ENCODE data around the gene TIMM8A. TPM values are rescaled to one million over a fixed set of nuclear protein-coding genes. Genes with fewer than 3 reads are reported as not detected.

The TIMM8A gene
- total RNA-seq, 4 donors from 2014 or later, result 6.9 to 8.9 (median 8.6) TPM

DNA sequence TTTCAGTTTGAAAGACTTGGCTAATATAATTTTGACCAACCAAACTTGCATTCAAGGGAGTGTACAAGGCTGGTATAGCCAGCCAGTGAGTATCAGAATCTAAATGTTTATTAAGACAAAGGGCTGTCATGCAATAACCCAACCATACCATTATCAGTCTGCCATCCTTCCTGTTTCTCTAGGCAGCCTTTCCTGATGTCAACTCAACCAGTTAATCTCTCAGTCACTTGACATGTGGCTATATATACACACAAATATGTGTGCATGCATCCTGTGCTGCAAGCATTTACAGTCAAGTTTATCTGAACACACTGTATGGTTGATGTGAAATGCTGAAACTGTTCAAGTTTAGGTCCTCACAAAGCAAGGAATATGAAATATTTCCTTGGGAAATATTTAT is 20.3 kb upstream of the TIMM8A start:
- intact Hi-C loops (cut with DNase I; ENCODE audit: low total_unique reads), result no loop called here
- TF ChIP-seq, protein P1, sequence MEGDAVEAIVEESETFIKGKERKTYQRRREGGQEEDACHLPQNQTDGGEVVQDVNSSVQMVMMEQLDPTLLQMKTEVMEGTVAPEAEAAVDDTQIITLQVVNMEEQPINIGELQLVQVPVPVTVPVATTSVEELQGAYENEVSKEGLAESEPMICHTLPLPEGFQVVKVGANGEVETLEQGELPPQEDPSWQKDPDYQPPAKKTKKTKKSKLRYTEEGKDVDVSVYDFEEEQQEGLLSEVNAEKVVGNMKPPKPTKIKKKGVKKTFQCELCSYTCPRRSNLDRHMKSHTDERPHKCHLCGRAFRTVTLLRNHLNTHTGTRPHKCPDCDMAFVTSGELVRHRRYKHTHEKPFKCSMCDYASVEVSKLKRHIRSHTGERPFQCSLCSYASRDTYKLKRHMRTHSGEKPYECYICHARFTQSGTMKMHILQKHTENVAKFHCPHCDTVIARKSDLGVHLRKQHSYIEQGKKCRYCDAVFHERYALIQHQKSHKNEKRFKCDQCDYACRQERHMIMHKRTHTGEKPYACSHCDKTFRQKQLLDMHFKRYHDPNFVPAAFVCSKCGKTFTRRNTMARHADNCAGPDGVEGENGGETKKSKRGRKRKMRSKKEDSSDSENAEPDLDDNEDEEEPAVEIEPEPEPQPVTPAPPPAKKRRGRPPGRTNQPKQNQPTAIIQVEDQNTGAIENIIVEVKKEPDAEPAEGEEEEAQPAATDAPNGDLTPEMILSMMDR (IDR thresholded peaks at IDR 0.05), result no peak
- TF ChIP-seq POLR2A (IDR thresholded peaks at IDR 0.05), result no peak

DNA sequence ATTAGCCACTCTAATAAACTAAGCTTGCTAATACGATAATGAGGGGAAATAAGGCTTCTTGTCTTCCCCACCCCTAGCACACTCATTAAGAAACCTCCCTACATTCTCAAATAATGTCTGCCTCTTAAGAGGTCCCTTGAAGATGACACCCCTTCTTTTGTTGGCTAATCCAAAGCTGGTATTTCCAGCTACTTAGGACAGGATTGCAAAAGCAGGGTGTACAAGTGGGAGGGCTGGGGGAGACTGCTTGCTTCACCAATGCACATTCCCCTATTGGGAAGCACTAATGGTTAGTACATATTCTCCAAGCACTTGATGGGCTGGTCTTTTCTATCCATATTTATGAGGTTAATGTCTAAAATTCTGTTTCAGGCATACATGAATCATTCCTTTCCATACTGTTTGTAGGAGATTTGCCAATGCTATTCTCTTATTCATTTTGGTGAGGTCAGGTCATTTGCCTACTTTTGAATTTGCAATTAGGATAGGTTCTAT is 16.8 kb upstream of the TIMM8A start:
- WGBS, 2 donors, result 50 to 74% methylated on average over 1 of the region's 1 CpG
- no peak overlapping the region for H3K4me3 ChIP-seq (ENCODE audit: low read depth, poor library complexity, severe bottlenecking)
- no peak for DNase-seq (ENCODE audit: low spot score in 2 of 2)
- no peak for TF ChIP-seq POLR2A (IDR thresholded peaks at IDR 0.05)
- TF ChIP-seq, protein P1 (IDR thresholded peaks at IDR 0.05), result no peak
- intact Hi-C loops (cut with DNase I; ENCODE audit: low total_unique reads), result no loop called here

More for the DNA sequence above, 20.3 kb upstream of the TIMM8A start:
- no peak for DNase-seq (ENCODE audit: low spot score in 2 of 2)
- H3K4me3 ChIP-seq (ENCODE audit: low read depth, poor library complexity, severe bottlenecking), result no peak overlapping the region

DNA sequence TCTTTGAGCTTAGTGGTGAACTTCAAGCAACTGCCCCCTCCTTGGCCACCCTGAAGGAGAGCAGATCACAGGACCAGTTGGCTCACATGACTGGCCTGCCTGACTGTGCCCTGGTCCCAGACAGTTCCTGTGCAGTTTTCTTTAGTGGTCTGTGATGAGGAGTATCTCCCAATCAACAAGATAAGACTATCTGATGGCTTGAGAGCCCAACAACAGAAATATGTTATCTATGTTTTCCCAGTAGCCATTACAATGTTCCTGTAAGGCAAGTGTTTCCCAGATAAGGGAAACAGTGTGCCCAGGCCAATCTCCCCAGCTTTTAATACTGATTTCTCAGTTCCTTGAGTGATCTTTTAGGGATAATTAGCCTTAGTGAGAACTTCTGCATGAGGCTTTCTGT is 14.2 kb upstream of the TIMM8A start:
- intact Hi-C loops (cut with DNase I; ENCODE audit: low total_unique reads), result no loop called here
- DNase-seq (ENCODE audit: low spot score in 2 of 2), result no peak

DNA sequence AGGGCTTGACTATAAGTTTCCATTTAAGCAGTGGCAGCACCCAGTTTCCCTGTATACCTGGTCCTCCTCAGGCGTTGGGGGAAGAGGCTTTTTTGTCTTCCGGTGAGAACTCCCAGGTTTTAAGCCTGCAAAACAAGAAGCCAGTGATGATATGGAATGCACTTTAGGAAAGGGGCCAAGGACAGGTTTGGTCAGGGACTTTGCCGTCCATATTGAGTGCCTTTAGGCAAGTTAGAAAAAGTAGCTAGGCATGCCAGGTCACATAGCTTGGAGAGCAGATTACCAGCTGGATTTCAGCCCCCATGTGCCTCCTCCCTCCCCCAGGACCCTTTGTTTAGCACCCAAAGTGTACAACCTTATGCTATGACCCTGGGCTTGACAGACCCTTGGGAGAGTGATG is 13.6 kb upstream of the TIMM8A start:
- no peak for DNase-seq (ENCODE audit: low spot score in 2 of 2)
- TF ChIP-seq POLR2A (IDR thresholded peaks at IDR 0.05), result no peak
- TF ChIP-seq, protein P1 (IDR thresholded peaks at IDR 0.05), result no peak
- intact Hi-C loops (cut with DNase I; ENCODE audit: low total_unique reads), result no loop called here
- WGBS, 2 donors, result 32 to 51% methylated on average over 3 of the region's 3 CpGs
- no peak overlapping the region for H3K4me3 ChIP-seq (ENCODE audit: low read depth, poor library complexity, severe bottlenecking)

More for the DNA sequence above, 14.2 kb upstream of the TIMM8A start:
- no peak overlapping the region for H3K4me3 ChIP-seq (ENCODE audit: low read depth, poor library complexity, severe bottlenecking)
- no peak for TF ChIP-seq POLR2A (IDR thresholded peaks at IDR 0.05)
- TF ChIP-seq, protein P1 (IDR thresholded peaks at IDR 0.05), result no peak

DNA sequence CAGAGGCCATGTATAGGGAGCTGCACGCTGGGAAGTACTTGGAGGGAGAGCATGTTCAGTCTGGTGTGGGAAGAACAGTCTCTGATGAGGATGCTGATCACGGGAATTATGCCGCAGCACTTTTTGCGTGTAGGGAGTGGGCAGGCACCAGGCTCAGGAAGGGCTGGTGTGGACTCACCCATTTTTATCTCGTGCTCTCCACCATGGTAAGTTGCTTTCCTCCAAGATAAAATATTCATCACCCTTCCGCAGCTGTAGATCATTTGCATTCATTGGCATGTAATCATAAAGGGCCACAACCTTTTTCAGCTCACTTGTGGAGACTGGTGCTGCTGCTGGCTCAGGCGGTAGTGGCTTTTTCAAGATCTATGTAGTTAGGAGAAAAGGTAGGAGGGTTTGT is 11.8 kb upstream of the TIMM8A start:
- 55 to 61% methylated on average over 7 of the region's 7 CpGs for WGBS, 2 donors
- no peak for DNase-seq (ENCODE audit: low spot score in 2 of 2)
- TF ChIP-seq, protein P1 (IDR thresholded peaks at IDR 0.05), result no peak
- TF ChIP-seq POLR2A (IDR thresholded peaks at IDR 0.05), result no peak
- intact Hi-C loops (cut with DNase I; ENCODE audit: low total_unique reads), result no loop called here
- H3K4me3 ChIP-seq (ENCODE audit: low read depth, poor library complexity, severe bottlenecking), result no peak overlapping the region

DNA sequence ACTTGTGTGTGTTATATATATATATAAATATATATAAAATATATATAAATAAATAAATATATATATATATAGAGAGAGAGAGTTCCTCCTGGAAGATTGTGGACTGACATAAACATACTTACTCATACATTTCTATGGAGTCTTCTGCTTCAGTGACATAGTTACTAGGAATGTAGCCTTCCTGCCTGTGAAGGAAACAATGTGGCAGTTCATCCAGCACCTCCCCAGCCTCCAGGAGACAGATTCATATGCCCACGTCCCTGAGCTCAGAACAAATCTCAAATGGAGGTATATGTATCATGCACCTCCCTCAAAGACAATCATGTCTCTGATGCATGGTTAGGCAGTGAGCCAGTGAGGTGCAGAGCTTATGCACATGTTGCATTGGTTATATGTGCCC is 11.4 kb upstream of the TIMM8A start:
- TF ChIP-seq, protein P1 (IDR thresholded peaks at IDR 0.05), result no peak
- TF ChIP-seq POLR2A (IDR thresholded peaks at IDR 0.05), result no peak
- 48 to 57% methylated on average over 1 of the region's 1 CpG for WGBS, 2 donors
- no peak for DNase-seq (ENCODE audit: low spot score in 2 of 2)
- intact Hi-C loops (cut with DNase I; ENCODE audit: low total_unique reads), result no loop called here
- H3K4me3 ChIP-seq (ENCODE audit: low read depth, poor library complexity, severe bottlenecking), result no peak overlapping the region

Measured in lower leg skin (tissue), 4 donors.